Trophoblast cell (in vitro differentiated cells and primary cell): ENCODE measurements around the gene TSR2.
A peak's percentile ranks its signal among the peaks of the same experiment; 100 is the strongest.

ENCODE experiments used
- DNase-seq, 2 donors: peaks; one replicate each; pipeline ENCODE4 v3.0.0-alpha.2; 2016
- H2AFZ ChIP-seq: 2 replicates; pipeline ENCODE4 v1.6.1; 2013; ENCODE audit warnings: low read length, moderate library complexity, mild to moderate bottlenecking; ENCODE audit not compliant: insufficient read depth, poor library complexity
- H2AK5ac ChIP-seq: 2 replicates; pipeline ENCODE4 v1.6.1; 2013; ENCODE audit warnings: mild to moderate bottlenecking, low read length
- H2BK120ac ChIP-seq: 2 replicates; pipeline ENCODE4 v1.6.1; 2013; ENCODE audit warnings: low read length, mild to moderate bottlenecking, moderate library complexity; ENCODE audit not compliant: insufficient read depth, poor library complexity
- H2BK12ac ChIP-seq: 2 replicates; pipeline ENCODE4 v1.6.1; 2013; ENCODE audit warnings: mild to moderate bottlenecking, low read length, moderate library complexity
- H2BK5ac ChIP-seq: 2 replicates; pipeline ENCODE4 v1.6.1; 2013; ENCODE audit warnings: low read length, low read depth, moderate library complexity, mild to moderate bottlenecking; ENCODE audit not compliant: poor library complexity
- H3K14ac ChIP-seq: 2 replicates; pipeline ENCODE4 v1.6.1; 2013; ENCODE audit warnings: mild to moderate bottlenecking, low read length
- H3K18ac ChIP-seq: 2 replicates; pipeline ENCODE4 v1.6.1; 2013; ENCODE audit warnings: mild to moderate bottlenecking, low read length
- H3K23ac ChIP-seq: 2 replicates; pipeline ENCODE4 v1.6.1; 2013; ENCODE audit warnings: low read length
- H3K27ac ChIP-seq: 2 replicates; pipeline ENCODE4 v1.5.1; 2013; ENCODE audit warnings: low read depth, mild to moderate bottlenecking, inconsistent platforms, low read length, moderate library complexity
- H3K27me3 ChIP-seq: 2 replicates; pipeline ENCODE4 v1.6.1; 2013; ENCODE audit warnings: inconsistent platforms, mild to moderate bottlenecking, low read length, moderate library complexity; ENCODE audit not compliant: insufficient read depth
- H3K36me3 ChIP-seq, 2 experiments: 1 replicate in 1 of 2; 2 replicates in 1 of 2; pipeline ENCODE4 v1.6.1; 2013; ENCODE audit warnings: low read length in 2 of 2, mild to moderate bottlenecking in 2 of 2, moderate library complexity in 1 of 2; ENCODE audit not compliant: insufficient read depth in 2 of 2, control insufficient read depth in 1 of 2
- H3K4ac ChIP-seq: 2 replicates; pipeline ENCODE4 v1.6.1; 2013; ENCODE audit warnings: low read depth, mild to moderate bottlenecking, low read length, moderate library complexity
- H3K4me1 ChIP-seq, 2 experiments: 1 replicate in 1 of 2; 2 replicates in 1 of 2; pipeline ENCODE4 v1.6.1; 2013; ENCODE audit warnings: low read length in 2 of 2, mild to moderate bottlenecking in 2 of 2, moderate library complexity in 1 of 2; ENCODE audit not compliant: insufficient read depth in 2 of 2, control insufficient read depth in 1 of 2
- H3K4me2 ChIP-seq: 2 replicates; pipeline ENCODE4 v1.6.1; 2013; ENCODE audit warnings: inconsistent platforms, mild to moderate bottlenecking, low read length, moderate library complexity
- H3K4me3 ChIP-seq: 2 replicates; pipeline ENCODE4 v1.5.1; 2013; ENCODE audit warnings: mild to moderate bottlenecking, low read depth, low read length, inconsistent platforms
- H3K79me1 ChIP-seq: one replicate; pipeline ENCODE4 v1.6.1; 2013; ENCODE audit warnings: low read length
- H3K79me2 ChIP-seq: 2 replicates; pipeline ENCODE4 v1.6.1; 2013; ENCODE audit warnings: low read length, mild to moderate bottlenecking; ENCODE audit not compliant: control insufficient read depth, insufficient read depth, poor library complexity
- H3K9ac ChIP-seq: 2 replicates; pipeline ENCODE4 v1.6.1; 2013; ENCODE audit warnings: mild to moderate bottlenecking, low read length
- H3K9me3 ChIP-seq: 2 replicates; pipeline ENCODE4 v1.6.1; 2013; ENCODE audit warnings: low read depth, mild to moderate bottlenecking, control low read depth, inconsistent platforms, low read length; ENCODE audit not compliant: insufficient read depth
- H4K12ac ChIP-seq: 2 replicates; pipeline ENCODE4 v1.6.1; 2013; ENCODE audit warnings: low read depth, mild to moderate bottlenecking, low read length, moderate library complexity
- H4K8ac ChIP-seq: 2 replicates; pipeline ENCODE4 v1.6.1; 2013; ENCODE audit warnings: low read depth, mild to moderate bottlenecking, low read length, moderate library complexity
- H4K91ac ChIP-seq: one replicate; pipeline ENCODE4 v1.6.1; 2013; ENCODE audit warnings: low read depth, mild to moderate bottlenecking, low read length, moderate library complexity
- WGBS: extraction: QIAGEN DNeasy Blood & Tissue Kit; methylation state at CpG from one replicate; pipeline ENCODE4 v1.1.7; 2013; ENCODE audit warnings: missing lambda C conversion rate; ENCODE audit not compliant: insufficient read length, insufficient coverage; ENCODE audit errors: extremely low coverage; 5-methylcytosine and 5-hydroxymethylcytosine counted together

Gene TSR2

GRCh38 chrX:54422168-54422567 is 18.0 kb upstream of the TSR2 start:
- no peak overlapping the region for H3K14ac ChIP-seq
- H2BK120ac ChIP-seq, result no peak overlapping the region
- no peak for DNase-seq
- no peak overlapping the region for H2BK5ac ChIP-seq
- no peak overlapping the region for H3K23ac ChIP-seq
- no peak overlapping the region for H2AK5ac ChIP-seq
- H2BK12ac ChIP-seq, result no peak overlapping the region
- no peak overlapping the region for H2AFZ ChIP-seq
- no peak overlapping the region for H4K8ac ChIP-seq
- WGBS, result no CpG with 5 or more reads among the region's 3 CpGs
- no peaks in the 10 kb centered on the region for H3K79me2 ChIP-seq
- H3K4me2 ChIP-seq, result no peak overlapping the region
- H3K4me1 ChIP-seq, result peaks cover 0 to 2% of the 10 kb centered on the region in 2 experiments
- no peaks in the 10 kb centered on the region for H3K9me3 ChIP-seq
- H4K91ac ChIP-seq, result no peak overlapping the region
- H3K27me3 ChIP-seq, result no peaks in the 10 kb centered on the region
- H3K9ac ChIP-seq, result no peak overlapping the region
- H3K4ac ChIP-seq, result no peak overlapping the region
- H3K79me1 ChIP-seq, result no peaks in the 10 kb centered on the region
- H3K27ac ChIP-seq, result no peak overlapping the region
- H3K18ac ChIP-seq, result no peak overlapping the region
- no peak overlapping the region for H4K12ac ChIP-seq
- no peaks in the 10 kb centered on the region for H3K36me3 ChIP-seq
- no peak overlapping the region for H3K4me3 ChIP-seq

GRCh38 chrX:54423161-54423888 is 16.9 kb upstream of the TSR2 start:
- H3K79me2 ChIP-seq, result no peaks in the 10 kb centered on the region
- H3K36me3 ChIP-seq, result no peaks in the 10 kb centered on the region
- peaks cover 0 to 2% of the 10 kb centered on the region in 2 experiments for H3K4me1 ChIP-seq
- no peak overlapping the region for H3K14ac ChIP-seq
- H3K27me3 ChIP-seq, result no peaks in the 10 kb centered on the region
- H3K27ac ChIP-seq, result no peak overlapping the region
- no peak overlapping the region for H4K12ac ChIP-seq
- no peak overlapping the region for H4K8ac ChIP-seq
- H2AK5ac ChIP-seq, result no peak overlapping the region
- H2BK5ac ChIP-seq, result no peak overlapping the region
- DNase-seq, result peak in 1 of 2 donors; percentile 1
- H3K9me3 ChIP-seq, result no peaks in the 10 kb centered on the region
- no peaks in the 10 kb centered on the region for H3K79me1 ChIP-seq
- no peak overlapping the region for H2AFZ ChIP-seq
- no peak overlapping the region for H3K4ac ChIP-seq
- no peak overlapping the region for H4K91ac ChIP-seq
- no peak overlapping the region for H2BK12ac ChIP-seq
- H3K4me3 ChIP-seq, result no peak overlapping the region
- no peak overlapping the region for H3K9ac ChIP-seq
- no peak overlapping the region for H3K18ac ChIP-seq
- no peak overlapping the region for H2BK120ac ChIP-seq
- WGBS, result no CpG with 5 or more reads among the region's 14 CpGs
- no peak overlapping the region for H3K4me2 ChIP-seq
- no peak overlapping the region for H3K23ac ChIP-seq

- Histone ChIP-seq H3K14ac (no peak overlapping the region), H3K18ac (no peak overlapping the region), H2AK5ac (no peak overlapping the region), H3K79me2 (no peaks in the 10 kb centered on the region), H3K36me3 (no peaks in the 10 kb centered on the region), H4K8ac (no peak overlapping the region), H3K79me1 (no peaks in the 10 kb centered on the region), H3K4ac (no peak overlapping the region), H3K9me3 (no peaks in the 10 kb centered on the region), H3K27ac (no peak overlapping the region), H3K4me3 (no peak overlapping the region), H3K9ac (no peak overlapping the region), H3K23ac (no peak overlapping the region), H4K91ac (no peak overlapping the region), H2BK120ac (no peak overlapping the region), H2AFZ (no peak overlapping the region), H2BK12ac (no peak overlapping the region), H3K4me1 (peaks cover 0 to 2% of the 10 kb centered on the region in 2 experiments), H3K27me3 (no peaks in the 10 kb centered on the region), H4K12ac (no peak overlapping the region), H2BK5ac (no peak overlapping the region), H3K4me2 (no peak overlapping the region)
- no CpG with 5 or more reads among the region's 2 CpGs for WGBS
- DNase-seq, result no peak
Measured at GRCh38 chrX:54427837-54428424, 12.3 kb upstream of the TSR2 start.

DNA sequence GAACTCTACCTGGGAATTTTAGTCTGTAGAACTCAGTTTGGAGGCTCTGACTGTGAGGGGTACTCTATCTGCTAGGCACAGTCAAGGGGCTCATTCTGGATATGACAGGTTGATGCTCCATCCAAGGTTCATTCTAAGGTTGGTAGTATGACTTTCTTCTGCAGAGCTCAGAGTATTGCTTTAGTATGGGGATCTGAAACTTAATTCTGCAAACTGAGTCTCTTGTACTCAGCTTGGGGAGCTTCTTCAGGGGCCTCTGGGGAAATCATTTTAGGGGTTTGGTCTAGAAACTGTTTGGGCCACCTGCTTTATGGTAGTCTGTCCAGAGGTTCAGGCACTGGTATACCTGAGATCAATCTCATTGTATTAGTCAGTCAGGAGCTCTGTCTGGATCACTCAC is 9.7 kb upstream of the TSR2 start:
- H3K9ac ChIP-seq, result no peak overlapping the region
- H3K27me3 ChIP-seq, result no peaks in the 10 kb centered on the region
- no peak overlapping the region for H3K4ac ChIP-seq
- no peaks in the 10 kb centered on the region for H3K79me2 ChIP-seq
- H3K23ac ChIP-seq, result no peak overlapping the region
- H2AFZ ChIP-seq, result no peak overlapping the region
- no peaks in the 10 kb centered on the region for H3K4me1 ChIP-seq
- H2BK12ac ChIP-seq, result no peak overlapping the region
- H3K9me3 ChIP-seq, result no peaks in the 10 kb centered on the region
- no peak overlapping the region for H2BK120ac ChIP-seq
- H3K36me3 ChIP-seq, result no peaks in the 10 kb centered on the region
- no peak overlapping the region for H2BK5ac ChIP-seq
- H2AK5ac ChIP-seq, result no peak overlapping the region
- H3K18ac ChIP-seq, result no peak overlapping the region
- no peak overlapping the region for H3K14ac ChIP-seq
- no peak overlapping the region for H3K27ac ChIP-seq
- no peaks in the 10 kb centered on the region for H3K79me1 ChIP-seq
- no peak for DNase-seq
- no peak overlapping the region for H4K91ac ChIP-seq
- H4K8ac ChIP-seq, result no peak overlapping the region
- H3K4me2 ChIP-seq, result no peak overlapping the region
- no peak overlapping the region for H4K12ac ChIP-seq
- H3K4me3 ChIP-seq, result no peak overlapping the region
